ENCODE data around the gene PIK3C2G. TPM values are rescaled to one million over a fixed set of nuclear protein-coding genes. Genes with fewer than 3 reads are reported as not detected.
"Not testable (repeated sequence)": the region's sequence is repeated elsewhere in the genome, so short reads cannot be mapped to it uniquely, and the experiment has no call there.

PIK3C2G gene
- total and polyA plus RNA-seq, 7 donors = under 0.01 TPM; not detected in 6

- no peak for ATAC-seq
- no peak overlapping the region for H3K4me3 ChIP-seq
- 66 to 76% (median 74%) methylated on average over 3 of the region's 3 CpGs for WGBS, 3 donors
- no peak for DNase-seq
- no peaks in the 10 kb centered on the region for H3K9me3 ChIP-seq
- intact Hi-C loops (cut with DNase I) = no loop called here
- no peaks in the 10 kb centered on the region for H3K27me3 ChIP-seq (ENCODE audit: insufficient read depth in 3 of 3, low read length in 2 of 3)
- TF ChIP-seq CTCF (IDR thresholded peaks at IDR 0.05) = no peak
- H3K27ac ChIP-seq = no peak overlapping the region
- no peaks in the 10 kb centered on the region for H3K4me1 ChIP-seq
- H3K36me3 ChIP-seq (ENCODE audit: insufficient read depth in 1 of 2, low read depth in 1 of 2) = no peaks in the 10 kb centered on the region
Measured at GRCh38 chr12:18689771-18690170, 428.5 kb downstream of the PIK3C2G start.

- H3K4me3 ChIP-seq = no peak overlapping the region
- no peaks in the 10 kb centered on the region for H3K27me3 ChIP-seq (ENCODE audit: insufficient read depth in 3 of 3, low read length in 2 of 3)
- ATAC-seq = no peak
- no peaks in the 10 kb centered on the region for H3K4me1 ChIP-seq
- 94 to 95% (median 95%) methylated on average over 4 of the region's 4 CpGs for WGBS, 3 donors
- TF ChIP-seq CTCF (IDR thresholded peaks at IDR 0.05) = no peak
- no peak for DNase-seq
- H3K27ac ChIP-seq = no peak overlapping the region
- intact Hi-C loops (cut with DNase I) = no loop called here
- no peaks in the 10 kb centered on the region for H3K36me3 ChIP-seq (ENCODE audit: insufficient read depth in 1 of 2, low read depth in 1 of 2)
- H3K9me3 ChIP-seq = no peaks in the 10 kb centered on the region
Measured at GRCh38 chr12:18690653-18691052, 429.3 kb downstream of the PIK3C2G start.

GRCh38 chr12:18693986-18694385 is 432.7 kb downstream of the PIK3C2G start:
- DNase-seq; H3K27me3 ChIP-seq (ENCODE audit: insufficient read depth in 3 of 3, low read length in 2 of 3); H3K9me3 ChIP-seq; H3K27ac ChIP-seq; ATAC-seq; H3K4me1 ChIP-seq; intact Hi-C loops (cut with DNase I); H3K36me3 ChIP-seq (ENCODE audit: insufficient read depth in 1 of 2, low read depth in 1 of 2); H3K4me3 ChIP-seq: not testable (repeated sequence)
- 80 to 83% (median 80%) methylated on average over 5 of the region's 5 CpGs for WGBS, 3 donors

GRCh38 chr12:18696971-18697602 is 435.8 kb downstream of the PIK3C2G start:
- intact Hi-C loops (cut with DNase I) = no loop called here
- no peaks in the 10 kb centered on the region for H3K27me3 ChIP-seq (ENCODE audit: insufficient read depth in 3 of 3, low read length in 2 of 3)
- no peak for TF ChIP-seq CTCF (IDR thresholded peaks at IDR 0.05)
- no peak for DNase-seq
- H3K9me3 ChIP-seq = no peaks in the 10 kb centered on the region
- H3K36me3 ChIP-seq (ENCODE audit: insufficient read depth in 1 of 2, low read depth in 1 of 2) = no peaks in the 10 kb centered on the region
- H3K27ac ChIP-seq = no peak overlapping the region
- no peaks in the 10 kb centered on the region for H3K4me1 ChIP-seq
- H3K4me3 ChIP-seq = no peak overlapping the region
- no peak for ATAC-seq

Other genes with a start within 250 kb of the PIK3C2G start
- gene RERGL, start 171.3 kb upstream of the PIK3C2G start, total RNA-seq = 1 to 10 TPM in 2 of 4 donors, under 1 TPM in 2; 0.39 to 4.0 (median 1.1) TPM
- gene RERGL, start 171.3 kb upstream of the PIK3C2G start, polyA plus RNA-seq = 1 to 10 TPM; 2.4 to 8.5 (median 5.8) TPM